HG02798 (cell line): ENCODE data around the gene TASL.
"Not testable (repeated sequence)": the region's sequence is repeated elsewhere in the genome, so short reads cannot be mapped to it uniquely, and the experiment has no call there.

Experiments
- ATAC-seq: cut with Tn5 transposase; IDR thresholded peaks from one replicate; pipeline ENCODE4 v1.9.1; 2021; ENCODE audit warnings: mild to moderate bottlenecking; ENCODE audit not compliant: unreplicated experiment, poor library complexity

Gene TASL

GRCh38 chrX:30580641-30581040, 3.1 kb upstream of the TASL start:
- no peak for ATAC-seq

- ATAC-seq: no peak
Measured at GRCh38 chrX:30576881-30577280, 685 bp downstream of the TASL start.

- no peak for ATAC-seq
Measured at GRCh38 chrX:30573125-30573524, 4.4 kb downstream of the TASL start.

- ATAC-seq: no peak
Measured at GRCh38 chrX:30572678-30573077, 4.9 kb downstream of the TASL start.

GRCh38 chrX:30572004-30572403, 5.6 kb downstream of the TASL start:
- peak; percentile 37 for ATAC-seq

GRCh38 chrX:30570505-30570904, 7.1 kb downstream of the TASL start:
- no peak for ATAC-seq

GRCh38 chrX:30568136-30568535, 9.4 kb downstream of the TASL start:
- peak; percentile 69 for ATAC-seq

GRCh38 chrX:30563070-30563469, 14.5 kb downstream of the TASL start:
- ATAC-seq: not testable (repeated sequence)

GRCh38 chrX:30561191-30561590, 16.4 kb downstream of the TASL start:
- no peak for ATAC-seq

GRCh38 chrX:30538271-30538670, 39.3 kb downstream of the TASL start:
- no peak for ATAC-seq

- no peak for ATAC-seq
Measured at GRCh38 chrX:30533835-30534234, 43.7 kb downstream of the TASL start.

- ATAC-seq: no peak
Measured at GRCh38 chrX:30533266-30533665, 44.3 kb downstream of the TASL start.

GRCh38 chrX:30530606-30531005, 47.0 kb downstream of the TASL start:
- ATAC-seq: no peak

GRCh38 chrX:30525732-30526131, 51.8 kb downstream of the TASL start:
- no peak for ATAC-seq

GRCh38 chrX:30521440-30522182, 56.0 kb downstream of the TASL start:
- ATAC-seq: no peak

- no peak for ATAC-seq
Measured at GRCh38 chrX:30513284-30513683, 64.3 kb downstream of the TASL start.
